Measurements from ENCODE around the gene ACAD11. TPM values are rescaled to one million over a fixed set of nuclear protein-coding genes. Genes with fewer than 3 reads are reported as not detected.

ACAD11 gene
- total RNA-seq, 1 experiment from 2014 or later: 15.6 TPM

DNA sequence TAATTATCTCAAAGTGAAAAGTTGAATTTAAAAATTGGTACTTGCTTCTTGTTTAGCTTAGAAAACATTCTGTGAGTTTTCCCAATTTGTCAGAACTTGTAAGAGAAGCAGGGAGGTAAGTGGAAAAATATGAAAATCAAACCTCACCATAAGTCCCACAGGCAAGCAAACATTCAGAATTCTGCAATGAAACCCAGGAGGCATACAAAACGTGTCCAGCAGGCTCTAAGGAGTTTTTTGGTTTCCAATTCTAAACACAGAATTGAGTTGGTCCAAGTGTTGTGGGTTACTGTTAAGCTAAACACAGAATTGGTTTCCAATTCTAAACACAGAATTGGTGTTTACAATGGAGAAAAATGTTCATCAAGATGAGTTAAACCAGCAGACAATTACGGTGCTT is 89.6 kb downstream of the ACAD11 start:
- Mint-ChIP-seq H3K27me3 (ENCODE audit: low read depth) (no peaks in the 10 kb centered on the region), H3K9me3 (peaks cover 0 to 4% of the 10 kb centered on the region in 2 experiments; a peak in 3 of 5 replicates), H3K36me3 (ENCODE audit: insufficient read depth in 1 of 3, low read depth in 3 of 3) (peaks cover 6 to 13% (median 11%) of the 10 kb centered on the region in 3 experiments; a peak in 6 of 7 replicates), H3K27ac (no peak overlapping the region), H3K4me1 (no peaks in the 10 kb centered on the region), H3K4me3 (no peak overlapping the region)
- Histone ChIP-seq H3T11ph (ENCODE audit: low read length) (no peak overlapping the region), H2AK5ac (ENCODE audit: insufficient read length, low read length) (no peak overlapping the region), H3K9me3 (ENCODE audit: control insufficient read depth, low read depth, low read length) (no peaks in the 10 kb centered on the region), H2AFZ (ENCODE audit: low read length) (no peak overlapping the region), H3K56ac (ENCODE audit: insufficient read length, low read depth, low read length) (no peak overlapping the region), H3K14ac (ENCODE audit: insufficient read depth, low read length) (no peak overlapping the region), H2BK5ac (ENCODE audit: insufficient read length, low read length) (no peak overlapping the region), H2BK120ac (ENCODE audit: low read depth, low read length, poor library complexity, severe bottlenecking) (no peak overlapping the region), H3K4ac (ENCODE audit: low read depth, low read length) (no peak overlapping the region), H2BK15ac (ENCODE audit: low read depth, low read length) (no peak overlapping the region), H3K79me1 (ENCODE audit: insufficient read depth, low read depth, low read length, poor library complexity, severe bottlenecking) (no peaks in the 10 kb centered on the region), H4K5ac (ENCODE audit: insufficient read length, low read depth, low read length) (no peak overlapping the region), H3K9ac (ENCODE audit: extremely low read depth, insufficient read length, low read length) (no peak overlapping the region), H3K4me1 (ENCODE audit: insufficient read depth, low read length) (no peaks in the 10 kb centered on the region), H3K27ac (ENCODE audit: insufficient read length, low read depth, low read length) (no peak overlapping the region), H3K18ac (ENCODE audit: insufficient read length, low read depth, low read length) (no peak overlapping the region), H3K4me2 (ENCODE audit: insufficient read depth, insufficient read length, low read length) (no peak overlapping the region), H3K23me2 (ENCODE audit: insufficient read length, low read depth, low read length, poor library complexity, severe bottlenecking) (no peaks in the 10 kb centered on the region), H3K27me3 (ENCODE audit: insufficient read depth, low read length) (no peaks in the 10 kb centered on the region), H2BK20ac (ENCODE audit: low read depth, low read length, poor library complexity, severe bottlenecking) (no peak overlapping the region), H4K91ac (ENCODE audit: insufficient read length, low read depth, low read length) (no peak overlapping the region), H4K8ac (replicated peaks; ENCODE audit: insufficient read length, low read depth, low read length) (no peak overlapping the region), H2BK12ac (ENCODE audit: insufficient read length, low read depth, low read length) (no peak overlapping the region), H3K23ac (ENCODE audit: insufficient read length, low read depth, low read length) (no peak overlapping the region), H3K79me2 (ENCODE audit: insufficient read depth, low read length) (no peaks in the 10 kb centered on the region), H4K20me1 (ENCODE audit: control insufficient read depth, insufficient read depth, insufficient read length) (no peaks in the 10 kb centered on the region)
- no CpG with 5 or more reads among the region's 2 CpGs for WGBS (ENCODE audit: extremely low coverage, insufficient read length, low lambda C conversion rate)
- DNase-seq: no peak
- TF ChIP-seq, protein P1, sequence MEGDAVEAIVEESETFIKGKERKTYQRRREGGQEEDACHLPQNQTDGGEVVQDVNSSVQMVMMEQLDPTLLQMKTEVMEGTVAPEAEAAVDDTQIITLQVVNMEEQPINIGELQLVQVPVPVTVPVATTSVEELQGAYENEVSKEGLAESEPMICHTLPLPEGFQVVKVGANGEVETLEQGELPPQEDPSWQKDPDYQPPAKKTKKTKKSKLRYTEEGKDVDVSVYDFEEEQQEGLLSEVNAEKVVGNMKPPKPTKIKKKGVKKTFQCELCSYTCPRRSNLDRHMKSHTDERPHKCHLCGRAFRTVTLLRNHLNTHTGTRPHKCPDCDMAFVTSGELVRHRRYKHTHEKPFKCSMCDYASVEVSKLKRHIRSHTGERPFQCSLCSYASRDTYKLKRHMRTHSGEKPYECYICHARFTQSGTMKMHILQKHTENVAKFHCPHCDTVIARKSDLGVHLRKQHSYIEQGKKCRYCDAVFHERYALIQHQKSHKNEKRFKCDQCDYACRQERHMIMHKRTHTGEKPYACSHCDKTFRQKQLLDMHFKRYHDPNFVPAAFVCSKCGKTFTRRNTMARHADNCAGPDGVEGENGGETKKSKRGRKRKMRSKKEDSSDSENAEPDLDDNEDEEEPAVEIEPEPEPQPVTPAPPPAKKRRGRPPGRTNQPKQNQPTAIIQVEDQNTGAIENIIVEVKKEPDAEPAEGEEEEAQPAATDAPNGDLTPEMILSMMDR (conservative IDR thresholded peaks at IDR 0.05): no peak
